Adipose tissue (tissue), 3 donors: ENCODE measurements around the gene IL17A. TPM values are rescaled to one million over a fixed set of nuclear protein-coding genes. Genes with fewer than 3 reads are reported as not detected.

ENCODE experiments used
- H3K27ac ChIP-seq: one replicate; pipeline ENCODE4 v1.5.1; 2013; ENCODE audit warnings: low read depth, low read length
- WGBS, 3 donors: extraction: QIAGEN DNeasy Blood & Tissue Kit; methylation state at CpG; one replicate each; pipeline ENCODE4 v1.1.7; 2013; 5-methylcytosine and 5-hydroxymethylcytosine counted together
- polyA plus RNA-seq, 3 donors: library from polyadenylated mRNA; stranded (reverse); fragments of 200-250 nt; gene quantifications; one replicate each; pipeline ENCODE4 v1.2.3, GENCODE V29; 2013
- donor health status: healthy with polysubstance abuse.
- donor health status: Bipolar disorder and iron deficiency.
- donor health status: healthy.

IL17A gene
- polyA plus RNA-seq, 3 donors = not detected

- H3K27ac ChIP-seq = no peak overlapping the region
Measured at GRCh38 chr6:52201493-52201892, 15.3 kb downstream of the IL17A start.

- WGBS, 3 donors = 94 to 98% (median 96%) methylated on average over 2 of the region's 2 CpGs
- no peak overlapping the region for H3K27ac ChIP-seq
Measured at GRCh38 chr6:52207066-52207465, 20.9 kb downstream of the IL17A start.

DNA sequence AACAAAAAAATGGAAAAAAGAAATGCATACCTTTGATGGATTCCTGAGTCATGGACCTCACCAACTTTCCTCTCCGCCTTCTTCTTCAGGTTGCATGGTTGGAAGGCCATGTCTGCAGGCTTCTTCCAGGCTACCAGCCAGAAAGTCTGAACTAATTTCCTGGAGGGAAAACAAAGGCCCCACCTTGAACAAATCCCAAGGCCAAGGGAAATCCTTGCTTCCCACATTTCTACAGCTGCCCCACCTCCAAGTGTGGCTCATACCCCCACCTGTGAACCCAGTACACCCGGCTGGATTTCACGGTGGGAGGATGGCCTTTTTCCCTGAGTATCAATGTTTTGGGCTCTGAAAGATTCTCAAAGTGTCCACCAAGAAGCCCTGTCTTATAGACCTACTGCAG, 22.4 kb downstream of the IL17A start:
- WGBS, 3 donors = 70 to 79% (median 71%) methylated on average over 3 of the region's 3 CpGs

GRCh38 chr6:52209770-52210169, 23.6 kb downstream of the IL17A start:
- H3K27ac ChIP-seq = no peak overlapping the region
- 72 to 82% (median 77%) methylated on average over 2 of the region's 2 CpGs for WGBS, 3 donors

More for the DNA sequence above, 22.4 kb downstream of the IL17A start:
- H3K27ac ChIP-seq = no peak overlapping the region

DNA sequence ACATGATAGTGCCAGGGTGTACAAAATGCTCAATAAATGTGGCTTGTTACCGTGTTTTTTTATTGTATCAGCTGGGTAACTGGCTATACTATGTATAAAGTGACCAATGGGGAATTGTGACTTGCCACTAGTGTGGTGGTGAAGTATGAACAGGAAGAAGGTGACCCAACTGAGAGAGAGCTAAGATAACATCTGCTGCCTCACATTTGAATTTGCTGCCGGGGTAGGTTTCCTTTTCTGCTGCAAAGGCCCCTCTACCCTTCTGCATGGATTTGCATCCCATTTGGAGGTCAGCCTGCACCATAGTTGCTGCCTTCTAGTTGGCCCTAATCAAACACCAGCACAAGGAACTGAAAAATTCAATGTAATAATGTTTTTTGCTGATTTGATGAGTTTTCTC, 24.1 kb downstream of the IL17A start:
- H3K27ac ChIP-seq = no peak overlapping the region
- WGBS, 3 donors = 59 to 77% (median 75%) methylated on average over 2 of the region's 2 CpGs

DNA sequence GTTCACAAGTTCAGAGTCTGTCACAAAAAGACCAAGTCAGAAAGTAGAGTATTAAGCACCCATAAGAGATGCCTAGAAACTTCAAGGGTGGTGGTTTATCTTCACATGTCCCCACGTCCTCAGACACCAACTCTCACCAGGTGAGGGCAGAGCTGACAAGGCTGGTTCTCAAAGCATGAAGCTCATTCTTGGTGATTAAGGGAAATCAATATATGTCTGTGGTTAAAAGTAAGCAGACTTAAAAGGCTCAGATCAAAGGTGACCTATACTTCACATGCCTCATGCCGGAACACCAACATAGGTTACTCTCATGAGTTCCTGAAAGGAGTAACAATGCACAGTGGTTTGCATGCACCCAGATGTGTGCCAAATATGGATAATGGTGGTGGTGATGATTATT, 27.0 kb downstream of the IL17A start:
- no peak overlapping the region for H3K27ac ChIP-seq
- 35 to 76% (median 68%) methylated on average over 2 of the region's 2 CpGs for WGBS, 3 donors

- no peak overlapping the region for H3K27ac ChIP-seq
Measured at GRCh38 chr6:52215787-52216186, 29.6 kb downstream of the IL17A start.

GRCh38 chr6:52216932-52217575, 30.9 kb downstream of the IL17A start:
- H3K27ac ChIP-seq = no peak overlapping the region
- 78 to 96% (median 89%) methylated on average over 5 of the region's 5 CpGs for WGBS, 3 donors

- no peak overlapping the region for H3K27ac ChIP-seq
- 76 to 90% (median 88%) methylated on average over 2 of the region's 2 CpGs for WGBS, 3 donors
Measured at GRCh38 chr6:52217761-52218160, 31.6 kb downstream of the IL17A start.

DNA sequence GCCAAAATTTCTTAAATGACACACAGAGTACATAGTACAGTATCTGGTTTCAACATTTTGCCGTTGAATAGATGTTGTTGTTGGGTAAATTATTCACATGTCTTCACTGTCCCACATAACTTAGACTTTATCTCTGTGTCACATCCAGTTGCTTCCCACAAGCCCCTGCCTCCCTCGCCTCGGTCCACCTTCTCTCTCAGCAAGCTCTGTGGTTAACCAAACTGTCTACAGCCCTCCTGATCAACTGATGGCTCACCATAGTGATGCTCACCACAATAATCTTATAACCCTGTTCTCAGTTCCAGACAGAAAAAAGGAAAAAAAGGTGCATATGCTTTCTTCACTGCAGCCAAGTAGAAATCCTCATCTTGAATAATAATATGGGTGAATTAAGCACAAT, 35.1 kb downstream of the IL17A start:
- WGBS, 3 donors = 37 to 46% (median 44%) methylated on average over 3 of the region's 3 CpGs
- H3K27ac ChIP-seq = no peak overlapping the region

DNA sequence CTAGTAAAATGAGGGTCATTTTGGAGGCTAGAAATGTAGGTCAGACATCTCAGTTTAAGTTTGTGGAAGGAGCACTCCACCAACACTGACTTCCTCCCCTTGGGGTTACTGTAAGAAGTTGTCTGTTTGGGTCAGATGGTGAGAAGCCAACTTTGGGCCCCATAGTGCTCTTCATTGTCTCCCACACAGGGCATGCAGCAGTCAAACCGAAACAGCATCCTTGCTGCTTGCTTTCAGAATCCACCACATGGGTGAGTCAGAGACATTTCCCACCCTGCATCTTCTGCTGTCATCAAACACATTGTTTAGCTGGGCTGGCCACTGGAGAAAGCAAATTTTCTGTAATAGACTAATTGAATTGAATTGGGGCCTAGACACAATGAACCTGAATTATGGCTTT, 41.3 kb downstream of the IL17A start:
- H3K27ac ChIP-seq = no peak overlapping the region

DNA sequence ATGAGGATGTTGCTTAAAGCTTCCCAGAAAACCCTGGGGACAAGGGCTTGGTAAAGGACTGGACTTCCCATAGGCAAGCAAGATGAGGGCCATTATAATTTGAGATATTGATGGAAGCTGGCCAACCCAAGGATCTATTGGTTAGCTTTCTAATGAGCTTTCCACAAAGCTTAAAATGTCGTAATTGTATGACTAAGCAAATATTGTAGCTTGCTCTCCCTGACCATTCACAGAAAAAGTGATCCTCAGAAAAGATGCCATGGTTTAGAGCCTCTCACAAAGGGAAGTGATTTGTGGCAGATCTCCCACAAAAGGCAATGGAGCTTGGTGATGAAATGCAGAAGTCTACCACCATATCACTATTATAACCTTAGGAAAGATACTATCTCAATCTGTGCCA, 44.5 kb downstream of the IL17A start:
- H3K27ac ChIP-seq = no peak overlapping the region
- WGBS, 3 donors = 33 to 74% (median 53%) methylated on average over 1 of the region's 1 CpG

More for the DNA sequence above, 41.3 kb downstream of the IL17A start:
- 64 to 91% (median 74%) methylated on average over 1 of the region's 1 CpG for WGBS, 3 donors

DNA sequence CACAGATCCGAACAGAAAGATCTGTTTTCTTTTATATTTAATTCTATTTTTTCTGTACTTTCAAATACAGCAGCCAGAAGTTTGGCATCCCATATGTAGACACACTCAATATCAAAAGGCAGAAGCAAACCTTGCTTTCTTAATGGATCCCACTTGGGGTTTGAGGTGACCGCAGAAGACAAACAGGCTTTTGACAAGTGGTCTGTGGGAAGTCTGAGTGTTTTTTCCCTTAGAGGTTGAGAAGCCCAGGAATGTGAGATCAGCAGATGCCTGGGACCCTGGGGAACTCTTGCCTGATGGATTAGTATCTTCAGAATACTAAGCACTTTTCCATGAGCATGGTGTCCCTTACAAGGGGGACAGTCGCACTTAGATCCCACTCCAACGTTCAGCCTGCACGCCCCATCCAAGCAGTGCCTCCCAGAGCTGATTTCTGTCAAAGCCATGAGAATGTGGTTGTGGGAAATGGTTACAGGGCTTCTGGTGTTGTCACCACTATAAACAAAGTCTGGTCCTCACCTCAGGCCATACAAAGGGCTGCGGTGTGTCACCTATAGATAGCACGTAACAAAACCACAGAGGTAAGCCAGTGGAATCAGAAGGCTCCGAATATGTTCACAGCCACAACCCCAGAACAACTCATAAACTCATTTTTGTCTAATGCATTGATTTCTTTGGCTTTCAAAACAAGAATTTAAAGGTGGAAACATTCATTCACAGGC, 45.4 kb downstream of the IL17A start:
- no peak overlapping the region for H3K27ac ChIP-seq
- 85 to 91% (median 86%) methylated on average over 8 of the region's 8 CpGs for WGBS, 3 donors

DNA sequence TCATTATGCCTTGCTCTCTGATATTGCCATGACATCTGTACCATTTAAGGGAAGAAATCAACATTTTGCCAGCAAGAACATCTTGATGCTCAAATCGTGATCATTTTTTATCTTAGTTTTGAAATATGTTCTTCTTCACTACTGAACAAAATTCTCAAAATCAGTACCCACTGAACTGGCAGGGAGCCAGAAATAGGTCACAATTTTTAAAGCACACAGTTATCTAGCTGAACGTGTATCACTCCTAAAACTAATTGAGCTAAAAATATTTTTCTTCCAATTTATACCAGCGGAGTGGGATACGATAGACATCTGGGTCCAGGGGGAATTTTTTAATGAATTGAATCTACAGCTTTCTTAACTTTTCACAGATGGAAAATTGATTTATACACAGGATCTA, 46.8 kb downstream of the IL17A start:
- 60 to 80% (median 64%) methylated on average over 4 of the region's 4 CpGs for WGBS, 3 donors
- no peak overlapping the region for H3K27ac ChIP-seq

DNA sequence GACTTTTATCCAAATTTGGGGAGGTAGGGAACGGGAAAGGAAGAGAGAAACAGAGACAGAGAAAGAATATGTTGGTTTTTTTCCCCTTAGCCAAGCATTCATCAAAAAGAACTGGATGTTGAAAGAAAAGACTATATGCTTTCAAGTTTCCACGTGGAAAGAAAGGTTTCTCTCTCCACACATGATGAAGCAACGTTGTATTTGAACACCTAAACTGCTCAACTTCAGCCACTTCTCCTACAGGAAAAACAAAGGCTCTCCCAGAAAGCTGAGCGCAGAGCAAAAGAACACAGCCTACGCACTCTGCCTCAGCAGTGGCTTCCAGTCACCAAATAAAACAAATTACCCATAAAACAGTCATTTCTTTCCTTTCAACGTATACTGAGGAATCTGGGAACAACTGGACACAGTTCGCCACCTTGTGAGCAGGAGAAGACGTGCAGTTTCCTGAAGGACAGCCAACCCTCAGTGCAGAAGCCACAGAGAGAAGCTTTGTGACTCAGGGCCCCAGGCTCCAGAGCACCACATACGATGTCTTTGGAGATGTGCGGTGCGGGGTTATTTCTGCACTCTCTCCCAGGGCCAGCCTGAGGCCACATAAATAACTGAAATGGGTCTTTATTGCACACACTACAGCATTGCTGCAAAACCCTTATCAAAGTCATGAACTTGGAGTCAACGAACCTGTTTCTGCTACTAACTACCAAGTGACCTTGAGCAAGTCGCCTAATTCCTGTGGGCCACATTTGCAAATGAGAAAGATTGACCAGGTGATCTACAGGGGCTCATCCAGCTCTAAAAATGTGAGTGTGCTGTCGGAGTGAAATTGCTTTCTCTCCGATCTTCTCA, 48.0 kb downstream of the IL17A start:
- 29 to 54% (median 46%) methylated on average over 15 of the region's 15 CpGs for WGBS, 3 donors

More for the DNA sequence above, 48.0 kb downstream of the IL17A start:
- no peak overlapping the region for H3K27ac ChIP-seq

Other genes with a start within 250 kb of the IL17A start
- 1 to 10 TPM in 1 of 3 donors, under 1 TPM in 1, not detected in 1; 0.01 to 3.3 TPM for gene PKHD1, start 98.8 kb upstream of the IL17A start, polyA plus RNA-seq
- not detected for gene IL17F, start 58.1 kb downstream of the IL17A start, polyA plus RNA-seq
- 10 to 100 TPM; 12.8 to 22.6 (median 20.7) TPM for gene MCM3, start 98.4 kb downstream of the IL17A start, polyA plus RNA-seq
- 1 to 10 TPM; 1.0 to 2.8 (median 1.1) TPM for gene PAQR8, start 175.8 kb downstream of the IL17A start, polyA plus RNA-seq
- gene EFHC1, start 234.0 kb downstream of the IL17A start, polyA plus RNA-seq = 1 to 10 TPM; 6.3 to 8.1 (median 6.6) TPM